SK-N-SH (cell line): ENCODE measurements around the gene LRRC26.

Experiments used
- EP300 ChIP-seq, 2 experiments: IDR thresholded peaks; 2 replicates each; pipeline versions ENCODE4 v1.4.0 to v1.6.1; 2012; ENCODE audit warnings: borderline replicate concordance in 1 of 2, low read depth in 1 of 2, low read length in 1 of 2
- FOXM1 ChIP-seq: IDR thresholded peaks from 2 replicates; pipeline ENCODE4 v1.4.0; 2012; ENCODE audit warnings: low read depth, mild to moderate bottlenecking
- GATA2 ChIP-seq: sonication (generic); formaldehyde crosslinking; IDR thresholded peaks from 2 replicates; pipeline ENCODE4 v1.5.0; 2020; ENCODE audit warnings: mild to moderate bottlenecking, missing genetic modification reagents
- RAD21 ChIP-seq: IDR thresholded peaks from 2 replicates; pipeline ENCODE4 v1.6.1; 2012; ENCODE audit warnings: mild to moderate bottlenecking, low read length
- RCOR1 ChIP-seq: fragments of 150-350 bp; IDR thresholded peaks from 2 replicates; pipeline ENCODE4 v1.6.1; 2017; ENCODE audit warnings: antibody characterized with exemption, low read length
- SMC3 ChIP-seq: IDR thresholded peaks from 2 replicates; pipeline ENCODE4 v1.6.1; 2012; ENCODE audit warnings: low read depth, low read length, improper control_type of control experiment
- TAF1 ChIP-seq: IDR thresholded peaks from 2 replicates; pipeline ENCODE4 v1.6.1; 2012; ENCODE audit warnings: low read depth, mild to moderate bottlenecking, low read length, moderate library complexity, borderline replicate concordance
- TF ChIP-seq, protein P1 (sequence below): fragments of 150-350 bp; IDR thresholded peaks from 2 replicates; pipeline ENCODE4 v1.6.1; 2017; ENCODE audit warnings: antibody characterized with exemption, low read length, low read depth, borderline replicate concordance

DNA sequence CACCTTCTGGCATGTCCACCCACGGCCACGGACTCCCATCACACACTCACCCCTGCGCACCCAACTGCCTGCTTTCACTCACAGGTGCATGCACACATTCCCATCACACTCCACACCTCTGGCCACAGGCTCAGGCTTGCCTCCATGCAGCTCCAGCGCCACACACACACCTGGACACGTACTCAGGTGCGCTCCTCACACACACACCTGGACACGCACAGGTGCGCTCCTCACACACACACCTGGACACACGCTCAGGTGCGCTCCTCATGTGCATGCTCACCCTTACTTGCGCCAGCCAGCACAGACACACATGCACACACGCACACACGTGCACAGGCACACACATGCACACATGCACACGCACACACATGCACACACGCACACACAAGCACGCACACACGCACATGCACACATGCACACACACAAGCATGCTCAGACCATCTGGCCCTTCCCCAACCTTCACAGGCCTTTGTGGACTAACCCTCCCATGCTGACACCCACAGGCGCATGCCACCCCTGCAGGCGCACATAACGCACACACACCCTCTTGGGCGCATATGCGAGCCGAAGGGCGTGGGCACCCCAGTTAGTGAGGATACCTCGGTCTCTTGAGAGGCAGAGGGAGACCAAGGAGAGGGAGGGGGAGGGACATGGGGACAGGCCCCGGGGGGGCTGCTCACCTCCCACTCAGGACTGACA, 22.6 kb downstream of the LRRC26 start:
- TF ChIP-seq RAD21 (no peak), FOXM1 (no peak), EP300 (IDR thresholded peaks at IDR 0.05; ENCODE audit: borderline replicate concordance in 1 of 2, low read depth in 1 of 2, low read length in 1 of 2) (no peak), SMC3 (no peak), GATA2 (no peak), TAF1 (no peak), RCOR1 (no peak)
- TF ChIP-seq, protein P1, sequence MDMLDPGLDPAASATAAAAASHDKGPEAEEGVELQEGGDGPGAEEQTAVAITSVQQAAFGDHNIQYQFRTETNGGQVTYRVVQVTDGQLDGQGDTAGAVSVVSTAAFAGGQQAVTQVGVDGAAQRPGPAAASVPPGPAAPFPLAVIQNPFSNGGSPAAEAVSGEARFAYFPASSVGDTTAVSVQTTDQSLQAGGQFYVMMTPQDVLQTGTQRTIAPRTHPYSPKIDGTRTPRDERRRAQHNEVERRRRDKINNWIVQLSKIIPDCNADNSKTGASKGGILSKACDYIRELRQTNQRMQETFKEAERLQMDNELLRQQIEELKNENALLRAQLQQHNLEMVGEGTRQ, result no peak
